ENCODE data around the gene CREBZF. TPM values are rescaled to one million over a fixed set of nuclear protein-coding genes. Genes with fewer than 3 reads are reported as not detected.
A peak's percentile ranks its signal among the peaks of the same experiment; 100 is the strongest.

Gene CREBZF
- total RNA-seq, 1 donor from 2014 or later, result 44.7 TPM

DNA sequence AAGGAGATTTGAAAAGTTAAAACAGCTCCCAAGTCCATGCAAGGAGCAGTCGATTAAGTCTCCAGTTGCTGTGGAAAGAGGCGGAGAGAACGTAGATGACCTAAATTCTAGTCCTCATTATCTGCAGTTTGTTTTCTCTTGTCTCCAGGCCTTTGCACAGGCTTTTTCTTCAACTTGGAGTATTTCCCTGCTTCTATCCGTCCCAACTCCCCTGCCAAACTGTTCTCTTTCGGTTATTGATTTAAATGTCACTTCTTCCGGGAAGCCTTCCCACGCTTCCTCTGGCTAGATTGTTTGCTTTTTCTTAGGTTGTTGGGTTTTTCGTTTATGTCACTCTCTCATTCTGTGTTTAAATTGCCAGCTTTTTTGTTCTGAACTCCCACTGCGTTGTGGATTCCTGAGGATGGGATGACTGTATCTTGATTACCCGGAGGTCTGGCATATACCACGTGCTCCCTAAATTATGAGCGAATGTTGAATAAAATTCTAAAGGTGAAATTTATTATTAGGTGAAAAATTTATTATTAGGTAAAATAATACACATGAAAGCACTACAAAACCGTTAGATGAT is 36.1 kb downstream of the CREBZF start:
- no peaks in the 10 kb centered on the region for H3K9me3 Mint-ChIP-seq (ENCODE audit: unreplicated experiment)
- TF ChIP-seq, protein P1, sequence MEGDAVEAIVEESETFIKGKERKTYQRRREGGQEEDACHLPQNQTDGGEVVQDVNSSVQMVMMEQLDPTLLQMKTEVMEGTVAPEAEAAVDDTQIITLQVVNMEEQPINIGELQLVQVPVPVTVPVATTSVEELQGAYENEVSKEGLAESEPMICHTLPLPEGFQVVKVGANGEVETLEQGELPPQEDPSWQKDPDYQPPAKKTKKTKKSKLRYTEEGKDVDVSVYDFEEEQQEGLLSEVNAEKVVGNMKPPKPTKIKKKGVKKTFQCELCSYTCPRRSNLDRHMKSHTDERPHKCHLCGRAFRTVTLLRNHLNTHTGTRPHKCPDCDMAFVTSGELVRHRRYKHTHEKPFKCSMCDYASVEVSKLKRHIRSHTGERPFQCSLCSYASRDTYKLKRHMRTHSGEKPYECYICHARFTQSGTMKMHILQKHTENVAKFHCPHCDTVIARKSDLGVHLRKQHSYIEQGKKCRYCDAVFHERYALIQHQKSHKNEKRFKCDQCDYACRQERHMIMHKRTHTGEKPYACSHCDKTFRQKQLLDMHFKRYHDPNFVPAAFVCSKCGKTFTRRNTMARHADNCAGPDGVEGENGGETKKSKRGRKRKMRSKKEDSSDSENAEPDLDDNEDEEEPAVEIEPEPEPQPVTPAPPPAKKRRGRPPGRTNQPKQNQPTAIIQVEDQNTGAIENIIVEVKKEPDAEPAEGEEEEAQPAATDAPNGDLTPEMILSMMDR (IDR thresholded peaks at IDR 0.05), result no peak
- H3K27me3 Mint-ChIP-seq (ENCODE audit: unreplicated experiment), result peaks cover 10% of the 10 kb centered on the region
- H3K36me3 Mint-ChIP-seq (ENCODE audit: unreplicated experiment), result peaks cover 6% of the 10 kb centered on the region
- peak overlapping the region; percentile 98 for H3K4me3 Mint-ChIP-seq (ENCODE audit: unreplicated experiment)
- H3K27ac Mint-ChIP-seq (ENCODE audit: unreplicated experiment), result peak overlapping the region; percentile 97
- no peak for DNase-seq (ENCODE audit: extremely low spot score, unreplicated experiment)
- peaks cover 22% of the 10 kb centered on the region for H3K4me1 Mint-ChIP-seq (ENCODE audit: unreplicated experiment)

DNA sequence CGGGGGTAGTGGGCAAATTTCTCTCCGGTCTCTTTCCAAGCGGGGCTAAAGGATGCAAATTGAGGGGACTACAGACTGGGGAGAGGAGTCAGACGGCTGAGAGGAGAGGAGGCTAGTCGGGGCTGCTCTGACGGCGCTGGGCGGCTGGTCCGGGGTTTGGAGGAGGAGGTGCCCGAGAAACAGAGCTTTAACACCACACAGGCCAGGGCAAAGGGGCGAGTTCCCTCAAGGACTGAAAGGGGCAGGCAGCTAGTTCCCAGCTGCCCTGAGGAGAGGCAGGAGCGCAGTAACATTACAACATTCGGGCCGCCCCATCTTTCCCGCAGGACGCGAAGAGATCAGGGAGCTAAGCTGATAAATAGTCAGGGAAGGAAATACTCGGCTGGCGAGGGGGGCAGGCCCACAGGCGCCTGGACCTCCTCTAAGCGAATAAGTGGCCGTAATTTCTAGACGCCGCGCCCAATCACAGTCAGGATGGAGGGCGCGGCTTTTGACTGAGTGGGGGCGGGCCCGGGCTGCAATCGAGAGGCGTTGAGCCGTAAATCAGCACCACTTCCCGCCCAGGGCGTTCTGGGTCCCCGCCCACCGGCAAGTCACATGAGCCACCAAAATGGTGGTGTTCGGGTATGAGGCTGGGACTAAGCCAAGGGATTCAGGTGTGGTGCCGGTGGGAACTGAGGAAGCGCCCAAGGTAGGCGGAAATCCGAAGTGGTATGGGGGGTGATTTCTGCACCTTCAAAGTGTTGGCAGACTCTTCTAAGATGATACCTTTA is 36.7 kb downstream of the CREBZF start, which contains the start of gene TMEM126B:
TMEM126B (plus strand) TSS at position 596 of the 773 bp plus-strand sequence; CDS start at position 611, 15 bp downstream.
- Mint-ChIP-seq H3K27ac (ENCODE audit: unreplicated experiment) (peak within 1 kb of the TSS; percentile 97), H3K27me3 (ENCODE audit: unreplicated experiment) (peaks cover 11% of the 10 kb centered on the region), H3K4me3 (ENCODE audit: unreplicated experiment) (peak within 1 kb of the TSS; percentile 98), H3K36me3 (ENCODE audit: unreplicated experiment) (peaks cover 3% of the 10 kb centered on the region), H3K9me3 (ENCODE audit: unreplicated experiment) (no peaks in the 10 kb centered on the region), H3K4me1 (ENCODE audit: unreplicated experiment) (peaks cover 22% of the 10 kb centered on the region)
- DNase-seq (ENCODE audit: extremely low spot score, unreplicated experiment), result peak; percentile 98
- TF ChIP-seq, protein P1 (IDR thresholded peaks at IDR 0.05), result no peak

DNA sequence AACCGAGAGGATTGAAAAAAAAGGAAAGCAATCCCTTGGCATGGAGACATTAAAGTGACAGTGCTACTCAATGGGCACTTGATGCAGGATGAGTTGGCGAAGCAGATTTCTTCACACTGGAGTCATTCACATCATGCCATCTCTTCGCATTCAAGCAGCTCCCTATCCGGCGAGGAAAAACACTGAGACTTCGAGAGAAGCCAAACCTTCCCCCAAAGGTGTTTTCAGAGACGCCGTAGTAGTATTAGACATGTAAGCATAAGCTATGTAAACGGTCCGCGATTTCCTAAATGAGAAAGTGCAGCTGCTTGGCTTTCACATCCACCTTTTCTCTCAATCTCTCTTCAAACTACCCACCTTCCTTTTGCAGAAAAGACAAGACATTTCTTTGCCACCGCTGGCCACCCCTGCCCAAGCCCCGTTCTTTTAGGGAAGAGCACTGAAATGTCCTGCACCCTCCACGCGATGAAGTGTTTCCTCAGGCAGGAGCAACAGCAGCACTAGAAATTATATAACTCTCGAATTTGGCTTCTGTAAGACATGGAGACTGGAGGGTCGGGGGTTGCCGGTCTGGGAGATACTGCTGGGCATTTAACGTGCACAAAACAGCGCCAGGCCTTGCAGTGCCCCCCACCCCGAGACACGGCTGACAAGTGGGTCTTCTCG is 37.5 kb downstream of the CREBZF start, which contains the start of gene DLG2:
DLG2 (minus strand) TSS at position 13 of the 666 bp plus-strand sequence.
- peaks cover 3% of the 10 kb centered on the region for H3K36me3 Mint-ChIP-seq (ENCODE audit: unreplicated experiment)
- TF ChIP-seq, protein P1 (IDR thresholded peaks at IDR 0.05), result no peak
- H3K4me3 Mint-ChIP-seq (ENCODE audit: unreplicated experiment), result peak within 1 kb of the TSS; percentile 98
- peaks cover 11% of the 10 kb centered on the region for H3K27me3 Mint-ChIP-seq (ENCODE audit: unreplicated experiment)
- H3K9me3 Mint-ChIP-seq (ENCODE audit: unreplicated experiment), result no peaks in the 10 kb centered on the region
- peak within 1 kb of the TSS; percentile 97 for H3K27ac Mint-ChIP-seq (ENCODE audit: unreplicated experiment)
- H3K4me1 Mint-ChIP-seq (ENCODE audit: unreplicated experiment), result peaks cover 22% of the 10 kb centered on the region
- DNase-seq (ENCODE audit: extremely low spot score, unreplicated experiment), result no peak

DNA sequence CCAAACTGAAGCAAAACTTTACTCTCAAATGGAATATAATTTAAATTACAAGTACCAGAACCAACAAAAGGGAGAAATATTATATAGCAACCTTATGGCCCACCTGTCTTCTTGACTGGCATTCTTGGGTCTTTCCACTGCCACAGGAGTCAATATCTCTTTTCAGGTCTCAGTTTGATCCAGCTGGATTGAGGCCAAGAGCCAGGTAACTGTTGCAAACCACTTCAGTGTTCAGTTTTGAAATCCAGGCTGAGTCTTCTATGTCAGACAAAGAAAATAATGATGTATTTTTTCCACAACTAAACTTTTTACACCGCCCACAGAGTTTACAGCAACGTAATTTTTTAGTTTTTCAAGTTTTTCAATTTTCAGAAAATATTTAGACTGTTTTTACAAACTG is 38.4 kb downstream of the CREBZF start:
- H3K4me3 Mint-ChIP-seq (ENCODE audit: unreplicated experiment), result peak overlapping the region; percentile 98
- peak overlapping the region; percentile 97 for H3K27ac Mint-ChIP-seq (ENCODE audit: unreplicated experiment)
- H3K27me3 Mint-ChIP-seq (ENCODE audit: unreplicated experiment), result peaks cover 11% of the 10 kb centered on the region
- DNase-seq (ENCODE audit: extremely low spot score, unreplicated experiment), result no peak
- H3K36me3 Mint-ChIP-seq (ENCODE audit: unreplicated experiment), result no peaks in the 10 kb centered on the region
- H3K9me3 Mint-ChIP-seq (ENCODE audit: unreplicated experiment), result no peaks in the 10 kb centered on the region
- TF ChIP-seq, protein P1 (IDR thresholded peaks at IDR 0.05), result no peak
- peaks cover 22% of the 10 kb centered on the region for H3K4me1 Mint-ChIP-seq (ENCODE audit: unreplicated experiment)

DNA sequence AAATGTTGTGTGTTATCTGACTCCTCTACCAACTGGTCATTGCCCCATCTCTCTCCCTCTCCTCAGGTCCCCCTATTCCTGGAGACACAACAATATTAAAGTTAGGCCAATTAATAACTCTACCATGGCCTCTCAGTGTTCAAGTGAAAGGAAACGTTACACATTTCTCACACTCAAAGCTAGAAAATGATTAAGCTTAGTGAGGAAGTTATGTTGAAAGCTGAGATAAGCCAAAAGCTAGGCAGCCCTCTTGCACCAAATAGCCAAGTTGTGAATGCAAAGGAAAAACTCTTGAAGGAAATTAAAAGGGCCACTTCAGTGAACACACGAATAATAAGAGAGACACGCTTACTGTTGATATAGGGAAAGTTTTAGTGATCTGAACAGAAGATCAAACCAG is 44.7 kb downstream of the CREBZF start:
- Mint-ChIP-seq H3K4me3 (ENCODE audit: unreplicated experiment) (no peak overlapping the region), H3K9me3 (ENCODE audit: unreplicated experiment) (no peaks in the 10 kb centered on the region), H3K4me1 (ENCODE audit: unreplicated experiment) (no peaks in the 10 kb centered on the region), H3K27ac (ENCODE audit: unreplicated experiment) (no peak overlapping the region), H3K27me3 (ENCODE audit: unreplicated experiment) (peaks cover 20% of the 10 kb centered on the region), H3K36me3 (ENCODE audit: unreplicated experiment) (peaks cover 4% of the 10 kb centered on the region)
- DNase-seq (ENCODE audit: extremely low spot score, unreplicated experiment), result no peak
- TF ChIP-seq, protein P1 (IDR thresholded peaks at IDR 0.05), result no peak
